ENCODE results near the gene KAZALD1. TPM values are rescaled to one million over a fixed set of nuclear protein-coding genes. Genes with fewer than 3 reads are reported as not detected.

Gene KAZALD1
- total RNA-seq, 3 donors from 2014 or later (not counting 1 experiment from before 2014, with no cell fraction given) = 0.49 TPM; not detected in 2

- H3K27me3 Mint-ChIP-seq (ENCODE audit: low read depth in 2 of 2) = peaks cover 0 to 7% of the 10 kb centered on the region in 2 donors
- H3K9me3 ChIP-seq (ENCODE audit: control insufficient read depth, insufficient read depth, low read length) = no peaks in the 10 kb centered on the region
- no peak overlapping the region for H3K27ac Mint-ChIP-seq
- H3K4me1 Mint-ChIP-seq = peaks cover 27 to 28% of the 10 kb centered on the region in 2 donors
- H3K4me3 Mint-ChIP-seq = no peak overlapping the region
- H3K4me1 ChIP-seq (ENCODE audit: control insufficient read depth, insufficient read depth, low read length) = peaks cover 28% of the 10 kb centered on the region
- intact Hi-C loops (cut with micrococcal nuclease) = loop anchor here (5.0 kb wide), 3 partner anchors 32 to 323 kb away; partner anchors contain the start of genes BTRC and LZTS2
- DNase-seq (no peak), ATAC-seq (no peak)
- H3K9me3 Mint-ChIP-seq = no peaks in the 10 kb centered on the region
- no peak for TF ChIP-seq CTCF (IDR thresholded peaks at IDR 0.05)
- no peaks in the 10 kb centered on the region for H3K27me3 ChIP-seq (ENCODE audit: control insufficient read depth, insufficient read depth, low read length)
- no peaks in the 10 kb centered on the region for H3K36me3 Mint-ChIP-seq
- H3K36me3 ChIP-seq (ENCODE audit: control insufficient read depth, insufficient read depth, low read length) = peaks cover under 1% of the 10 kb centered on the region
- 75% methylated on average over 27 of the region's 27 CpGs for WGBS (ENCODE audit: insufficient coverage)
- no peak overlapping the region for H3K4me3 ChIP-seq (ENCODE audit: low read length)
- H3K27ac ChIP-seq (ENCODE audit: low read length) = no peak overlapping the region
These were observed 32.1 kb upstream of the KAZALD1 start for GRCh38 chr10:101029520-101030295.

- no peaks in the 10 kb centered on the region for H3K36me3 Mint-ChIP-seq
- no peak for DNase-seq
- peak overlapping the region; percentile 98 for H3K27ac ChIP-seq (ENCODE audit: low read length)
- H3K4me3 Mint-ChIP-seq = peak overlapping the region; percentile 88
- ATAC-seq = no peak
- H3K36me3 ChIP-seq (ENCODE audit: control insufficient read depth, insufficient read depth, low read length) = peaks cover 10% of the 10 kb centered on the region
- H3K27me3 ChIP-seq (ENCODE audit: control insufficient read depth, insufficient read depth, low read length) = no peaks in the 10 kb centered on the region
- H3K4me3 ChIP-seq (ENCODE audit: low read length) = peak overlapping the region; percentile 50
- intact Hi-C loops (cut with micrococcal nuclease) = loop anchor here (5.0 kb wide), 3 partner anchors 33 to 322 kb away; partner anchors contain the start of genes BTRC and LZTS2
- TF ChIP-seq CTCF (IDR thresholded peaks at IDR 0.05) = no peak
- WGBS (ENCODE audit: insufficient coverage) = 14% methylated on average over 25 of the region's 25 CpGs
- peaks cover 0 to 7% of the 10 kb centered on the region in 2 donors for H3K27me3 Mint-ChIP-seq (ENCODE audit: low read depth in 2 of 2)
- H3K9me3 ChIP-seq (ENCODE audit: control insufficient read depth, insufficient read depth, low read length) = no peaks in the 10 kb centered on the region
- no peaks in the 10 kb centered on the region for H3K9me3 Mint-ChIP-seq
- H3K4me1 Mint-ChIP-seq = peaks cover 27 to 28% of the 10 kb centered on the region in 2 donors
- peaks cover 28% of the 10 kb centered on the region for H3K4me1 ChIP-seq (ENCODE audit: control insufficient read depth, insufficient read depth, low read length)
- peak overlapping the region; percentile 83 to 89 for H3K27ac Mint-ChIP-seq
These were observed 31.2 kb upstream of the KAZALD1 start for GRCh38 chr10:101030496-101031127.

GRCh38 chr10:101031128-101031795 is 30.5 kb upstream of the KAZALD1 start, which contains the start of the genes PDZD7 and SFXN3:
Gene PDZD7 (minus strand): TSS chr10:101031129. CDS start chr10:101030219, 910 bp downstream.
Gene SFXN3 (plus strand): TSS chr10:101031234. CDS start chr10:101034695, 3,461 bp downstream.
- intact Hi-C loops (cut with micrococcal nuclease) = loop anchor here (5.0 kb wide), 3 partner anchors 34 to 321 kb away; partner anchors contain the start of genes BTRC and LZTS2
- Mint-ChIP-seq H3K27ac (peak within 1 kb of the TSS; percentile 83 to 89), H3K36me3 (no peaks in the 10 kb centered on the region), H3K4me3 (peak within 1 kb of the TSS; percentile 88), H3K9me3 (no peaks in the 10 kb centered on the region), H3K27me3 (ENCODE audit: low read depth in 2 of 2) (peaks cover 0 to 7% of the 10 kb centered on the region in 2 donors), H3K4me1 (peaks cover 27 to 28% of the 10 kb centered on the region in 2 donors)
- Histone ChIP-seq H3K4me3 (ENCODE audit: low read length) (peak within 1 kb of the TSS; percentile 50), H3K27me3 (ENCODE audit: control insufficient read depth, insufficient read depth, low read length) (no peaks in the 10 kb centered on the region), H3K9me3 (ENCODE audit: control insufficient read depth, insufficient read depth, low read length) (no peaks in the 10 kb centered on the region), H3K4me1 (ENCODE audit: control insufficient read depth, insufficient read depth, low read length) (peaks cover 28% of the 10 kb centered on the region), H3K27ac (ENCODE audit: low read length) (peak within 1 kb of the TSS; percentile 98), H3K36me3 (ENCODE audit: control insufficient read depth, insufficient read depth, low read length) (peaks cover 16% of the 10 kb centered on the region)
- ATAC-seq (peak; percentile 76 to 91 (median 85)), DNase-seq (peak; percentile 96 to 98)
- TF ChIP-seq CTCF (IDR thresholded peaks at IDR 0.05) = no peak
- under 1% methylated on average over 38 of the region's 38 CpGs for WGBS (ENCODE audit: insufficient coverage)

All from natural killer cell (primary cell).